ENCODE data around the gene NXNL1. TPM values are rescaled to one million over a fixed set of nuclear protein-coding genes. Genes with fewer than 3 reads are reported as not detected.

Gene NXNL1
- total RNA-seq, 2 experiments from 2014 or later: not detected

DNA sequence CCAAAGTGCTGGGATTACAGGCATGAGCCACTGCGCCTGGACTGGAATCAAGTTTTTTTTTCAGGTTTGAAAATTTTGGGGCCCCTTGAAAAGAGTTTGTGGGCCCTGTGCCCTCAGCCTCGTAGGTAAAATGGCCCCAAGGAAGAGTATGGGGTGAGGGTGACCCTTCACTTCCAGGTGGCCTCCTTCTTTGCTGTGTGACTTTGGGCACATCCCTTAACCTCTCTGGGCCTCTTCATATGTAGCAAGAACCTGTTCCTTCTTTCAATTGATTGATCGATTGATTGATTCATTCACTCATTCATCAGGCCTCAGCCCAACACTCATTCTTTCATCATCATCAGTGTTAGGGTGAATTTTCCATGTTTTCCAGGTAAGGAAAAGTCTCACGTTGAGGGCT is 8.9 kb downstream of the NXNL1 start:
- ChIA-PET CTCF (ENCODE audit: unreplicated experiment) (interaction anchor here (0.6 kb wide), 1 partner anchor 251 kb away, joined by 6 read pairs; no protein-coding TSS in a partner anchor), POLR2A (no interaction called here)
- BruUV-seq (replicated peaks): no TSS peak
- Histone ChIP-seq H3K79me2 (ENCODE audit: insufficient read depth, low read depth, low read length) (no peaks in the 10 kb centered on the region), H3K9me2 (ENCODE audit: insufficient read depth, low read length) (no peaks in the 10 kb centered on the region), H3K36me3 (ENCODE audit: insufficient read depth, low read length) (no peaks in the 10 kb centered on the region), H3K27ac (ENCODE audit: low read depth, low read length, poor library complexity, severe bottlenecking) (no peak overlapping the region), H3K4me2 (ENCODE audit: low read length) (no peak overlapping the region), H3K4me1 (ENCODE audit: insufficient read depth, low read length, poor library complexity, severe bottlenecking) (peaks cover 15% of the 10 kb centered on the region), H2AFZ (ENCODE audit: low read length) (no peak overlapping the region), H3K4me3 (ENCODE audit: low read depth, low read length, poor library complexity, severe bottlenecking) (no peak overlapping the region), H4K20me1 (ENCODE audit: insufficient read depth, low read length) (no peaks in the 10 kb centered on the region), H3K9me3 (ENCODE audit: low read length) (no peaks in the 10 kb centered on the region)
- DNase-seq (ENCODE audit: low spot score): no peak
- TF ChIP-seq, protein P1, sequence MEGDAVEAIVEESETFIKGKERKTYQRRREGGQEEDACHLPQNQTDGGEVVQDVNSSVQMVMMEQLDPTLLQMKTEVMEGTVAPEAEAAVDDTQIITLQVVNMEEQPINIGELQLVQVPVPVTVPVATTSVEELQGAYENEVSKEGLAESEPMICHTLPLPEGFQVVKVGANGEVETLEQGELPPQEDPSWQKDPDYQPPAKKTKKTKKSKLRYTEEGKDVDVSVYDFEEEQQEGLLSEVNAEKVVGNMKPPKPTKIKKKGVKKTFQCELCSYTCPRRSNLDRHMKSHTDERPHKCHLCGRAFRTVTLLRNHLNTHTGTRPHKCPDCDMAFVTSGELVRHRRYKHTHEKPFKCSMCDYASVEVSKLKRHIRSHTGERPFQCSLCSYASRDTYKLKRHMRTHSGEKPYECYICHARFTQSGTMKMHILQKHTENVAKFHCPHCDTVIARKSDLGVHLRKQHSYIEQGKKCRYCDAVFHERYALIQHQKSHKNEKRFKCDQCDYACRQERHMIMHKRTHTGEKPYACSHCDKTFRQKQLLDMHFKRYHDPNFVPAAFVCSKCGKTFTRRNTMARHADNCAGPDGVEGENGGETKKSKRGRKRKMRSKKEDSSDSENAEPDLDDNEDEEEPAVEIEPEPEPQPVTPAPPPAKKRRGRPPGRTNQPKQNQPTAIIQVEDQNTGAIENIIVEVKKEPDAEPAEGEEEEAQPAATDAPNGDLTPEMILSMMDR (conservative IDR thresholded peaks at IDR 0.05; ENCODE audit: low read length): no peak
- TF ChIP-seq EZH2phosphoT487 (IDR thresholded peaks at IDR 0.05; ENCODE audit: borderline replicate concordance, low read depth, low read length): no peak
- intact Hi-C loops (cut with micrococcal nuclease; ENCODE audit: unreplicated experiment): no loop called here

DNA sequence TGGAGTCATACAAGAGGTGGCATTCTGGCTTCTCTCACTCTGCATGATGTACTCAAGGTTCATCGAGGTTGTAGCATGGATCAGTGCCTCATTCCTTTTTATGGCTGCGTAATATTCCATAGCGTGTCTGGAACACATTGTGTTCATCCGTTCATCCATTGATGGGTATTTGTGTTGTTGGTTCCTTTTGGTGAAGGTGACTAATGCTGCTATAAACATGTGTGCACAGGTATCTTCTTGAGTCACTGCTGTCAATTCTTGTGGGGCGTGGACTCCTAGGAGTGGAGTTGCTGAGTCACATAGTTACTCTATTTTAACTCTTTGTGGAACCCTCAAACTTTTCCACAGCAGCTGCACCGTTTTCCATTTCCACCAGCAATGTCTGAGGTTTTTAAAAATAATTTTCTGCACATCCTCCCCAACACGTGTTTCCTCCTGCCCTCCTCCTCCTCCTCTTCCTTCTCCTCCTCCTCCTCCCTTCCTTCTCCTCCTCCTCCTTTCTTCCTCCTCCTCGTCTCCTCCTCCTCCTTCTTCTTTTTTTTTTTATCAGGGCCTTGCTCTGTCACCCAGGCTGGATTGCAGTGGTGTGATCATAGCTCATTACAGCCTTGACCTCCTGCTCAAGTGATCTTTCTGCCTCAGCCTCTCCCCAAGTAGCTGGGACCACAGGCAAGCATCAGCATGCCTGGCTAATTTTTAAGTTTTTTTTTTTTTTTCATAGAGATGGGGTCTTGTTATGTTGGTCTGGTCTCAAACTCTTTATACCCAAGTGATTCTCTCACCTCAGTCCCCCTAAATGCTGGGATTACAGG is 10.3 kb downstream of the NXNL1 start:
- Histone ChIP-seq H3K4me2 (ENCODE audit: low read length) (no peak overlapping the region), H4K20me1 (ENCODE audit: insufficient read depth, low read length) (no peaks in the 10 kb centered on the region), H3K9me2 (ENCODE audit: insufficient read depth, low read length) (no peaks in the 10 kb centered on the region), H3K27ac (ENCODE audit: low read depth, low read length, poor library complexity, severe bottlenecking) (no peak overlapping the region), H3K79me2 (ENCODE audit: insufficient read depth, low read depth, low read length) (no peaks in the 10 kb centered on the region), H3K4me3 (ENCODE audit: low read depth, low read length, poor library complexity, severe bottlenecking) (no peak overlapping the region), H3K4me1 (ENCODE audit: insufficient read depth, low read length, poor library complexity, severe bottlenecking) (peaks cover 15% of the 10 kb centered on the region), H2AFZ (ENCODE audit: low read length) (no peak overlapping the region), H3K9me3 (ENCODE audit: low read length) (no peaks in the 10 kb centered on the region), H3K36me3 (ENCODE audit: insufficient read depth, low read length) (no peaks in the 10 kb centered on the region)
- intact Hi-C loops (cut with micrococcal nuclease; ENCODE audit: unreplicated experiment): no loop called here
- ChIA-PET CTCF (ENCODE audit: unreplicated experiment) (no interaction called here), POLR2A (interaction anchor here (0.6 kb wide), 1 partner anchor 125 kb away, joined by 3 read pairs; no protein-coding TSS in a partner anchor)
- BruUV-seq (replicated peaks): no TSS peak
- no peak for TF ChIP-seq EZH2phosphoT487 (IDR thresholded peaks at IDR 0.05; ENCODE audit: borderline replicate concordance, low read depth, low read length)
- TF ChIP-seq, protein P1 (conservative IDR thresholded peaks at IDR 0.05; ENCODE audit: low read length): no peak
- no peak for DNase-seq (ENCODE audit: low spot score)

Data from OCI-LY7 (cell line).